ENCODE data around the gene C1GALT1C1.

C1GALT1C1 gene

DNA sequence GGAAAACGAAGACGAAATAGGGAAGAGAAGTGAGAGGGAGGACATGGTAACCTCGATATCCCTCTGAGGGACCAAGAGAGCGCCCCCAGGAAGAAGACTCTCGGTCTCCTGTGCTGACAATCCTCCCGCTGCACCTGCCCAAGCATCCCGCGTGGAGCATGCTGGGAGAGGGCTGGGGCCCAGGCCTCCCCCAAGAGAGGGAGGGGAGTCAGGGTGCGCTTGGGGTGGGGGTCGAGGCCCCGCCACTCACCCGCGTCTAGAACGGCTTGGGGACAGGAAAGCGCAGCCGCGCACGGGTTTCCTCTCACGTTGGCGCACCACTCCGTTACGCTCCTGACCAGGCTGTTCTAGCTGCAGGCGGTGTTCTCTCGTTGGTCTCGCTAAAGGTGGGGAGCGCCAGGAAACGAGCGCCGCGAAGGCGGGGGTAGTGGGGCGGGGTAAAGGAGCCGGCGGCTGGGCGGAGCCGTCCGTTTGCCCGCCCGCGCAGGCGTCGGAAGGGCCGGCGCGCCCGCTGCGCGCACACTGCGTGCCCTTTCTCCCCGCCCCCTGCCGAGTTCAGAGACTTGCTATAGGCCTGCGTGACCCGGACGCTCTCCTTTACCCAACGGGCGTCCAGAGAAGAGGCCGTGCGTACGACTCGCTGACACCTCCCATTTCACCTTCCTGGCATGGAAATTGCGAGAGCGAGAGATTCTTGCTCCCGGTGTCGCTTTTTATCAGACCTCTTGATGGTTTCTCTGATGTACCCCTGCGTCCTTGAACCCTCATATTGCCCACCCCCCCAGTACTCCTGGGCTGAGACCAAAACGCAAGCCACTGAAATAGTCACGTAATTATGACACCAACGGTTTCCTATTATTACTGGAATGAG, at the start of gene C1GALT1C1:
TSS of gene C1GALT1C1 (minus strand) at position 388 of the 871 bp plus-strand sequence. CDS start 2,888 bp downstream, outside the sequence.
- H3K4me3 ChIP-seq (ENCODE audit: severe bottlenecking), result peak within 1 kb of the TSS; percentile 51

DNA sequence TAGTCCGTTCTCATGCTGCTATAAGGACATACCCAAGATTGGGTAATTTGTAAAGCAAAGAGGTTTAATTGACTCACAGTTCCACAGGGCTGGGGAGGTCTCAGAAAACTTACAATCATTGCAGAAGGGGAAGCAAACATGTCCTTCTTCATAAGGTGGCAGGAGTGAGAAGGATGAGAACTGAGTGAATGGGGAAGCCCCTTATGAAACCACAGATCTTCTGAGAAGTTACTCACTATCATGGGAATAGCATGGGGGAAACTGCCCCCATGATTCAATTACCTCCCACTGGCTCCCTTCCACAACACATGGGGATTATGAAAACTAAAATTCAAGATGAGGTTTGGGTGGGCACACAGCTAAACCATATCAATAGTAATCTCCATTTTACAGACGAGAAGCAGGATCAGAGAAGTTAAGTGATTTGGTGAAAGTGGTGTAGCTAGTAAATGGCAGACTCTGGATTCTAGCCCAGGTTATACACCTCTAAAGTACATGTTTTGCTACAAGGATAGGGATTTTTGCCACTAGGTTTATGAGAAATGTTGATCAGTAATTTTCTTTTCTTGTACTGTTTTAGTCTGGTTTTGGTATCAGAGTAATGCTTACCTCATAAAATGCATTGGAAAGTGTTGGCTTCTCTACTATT, 47.3 kb upstream of the C1GALT1C1 start:
- TF ChIP-seq, protein P1, sequence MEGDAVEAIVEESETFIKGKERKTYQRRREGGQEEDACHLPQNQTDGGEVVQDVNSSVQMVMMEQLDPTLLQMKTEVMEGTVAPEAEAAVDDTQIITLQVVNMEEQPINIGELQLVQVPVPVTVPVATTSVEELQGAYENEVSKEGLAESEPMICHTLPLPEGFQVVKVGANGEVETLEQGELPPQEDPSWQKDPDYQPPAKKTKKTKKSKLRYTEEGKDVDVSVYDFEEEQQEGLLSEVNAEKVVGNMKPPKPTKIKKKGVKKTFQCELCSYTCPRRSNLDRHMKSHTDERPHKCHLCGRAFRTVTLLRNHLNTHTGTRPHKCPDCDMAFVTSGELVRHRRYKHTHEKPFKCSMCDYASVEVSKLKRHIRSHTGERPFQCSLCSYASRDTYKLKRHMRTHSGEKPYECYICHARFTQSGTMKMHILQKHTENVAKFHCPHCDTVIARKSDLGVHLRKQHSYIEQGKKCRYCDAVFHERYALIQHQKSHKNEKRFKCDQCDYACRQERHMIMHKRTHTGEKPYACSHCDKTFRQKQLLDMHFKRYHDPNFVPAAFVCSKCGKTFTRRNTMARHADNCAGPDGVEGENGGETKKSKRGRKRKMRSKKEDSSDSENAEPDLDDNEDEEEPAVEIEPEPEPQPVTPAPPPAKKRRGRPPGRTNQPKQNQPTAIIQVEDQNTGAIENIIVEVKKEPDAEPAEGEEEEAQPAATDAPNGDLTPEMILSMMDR (IDR thresholded peaks at IDR 0.05; ENCODE audit: poor library complexity, severe bottlenecking), result no peak

More for the DNA sequence above, at the start of gene C1GALT1C1:
- TF ChIP-seq, protein P1 (IDR thresholded peaks at IDR 0.05; ENCODE audit: poor library complexity, severe bottlenecking), result no peak
- Histone ChIP-seq H3K4me1 (ENCODE audit: insufficient read depth, poor library complexity, severe bottlenecking) (no peaks in the 10 kb centered on the region), H3K27me3 (ENCODE audit: insufficient read depth, poor library complexity, severe bottlenecking) (no peaks in the 10 kb centered on the region), H3K36me3 (ENCODE audit: low read depth) (no peaks in the 10 kb centered on the region; the same call in 1 of the 2 replicates), H3K27ac (ENCODE audit: poor library complexity, severe bottlenecking) (peak within 1 kb of the TSS; percentile 52), H3K9me3 (ENCODE audit: severe bottlenecking) (no peaks in the 10 kb centered on the region)
- DNase-seq (ENCODE audit: low spot score) (peak; percentile 89), ATAC-seq (ENCODE audit: low read depth) (peak; percentile 98)

DNA sequence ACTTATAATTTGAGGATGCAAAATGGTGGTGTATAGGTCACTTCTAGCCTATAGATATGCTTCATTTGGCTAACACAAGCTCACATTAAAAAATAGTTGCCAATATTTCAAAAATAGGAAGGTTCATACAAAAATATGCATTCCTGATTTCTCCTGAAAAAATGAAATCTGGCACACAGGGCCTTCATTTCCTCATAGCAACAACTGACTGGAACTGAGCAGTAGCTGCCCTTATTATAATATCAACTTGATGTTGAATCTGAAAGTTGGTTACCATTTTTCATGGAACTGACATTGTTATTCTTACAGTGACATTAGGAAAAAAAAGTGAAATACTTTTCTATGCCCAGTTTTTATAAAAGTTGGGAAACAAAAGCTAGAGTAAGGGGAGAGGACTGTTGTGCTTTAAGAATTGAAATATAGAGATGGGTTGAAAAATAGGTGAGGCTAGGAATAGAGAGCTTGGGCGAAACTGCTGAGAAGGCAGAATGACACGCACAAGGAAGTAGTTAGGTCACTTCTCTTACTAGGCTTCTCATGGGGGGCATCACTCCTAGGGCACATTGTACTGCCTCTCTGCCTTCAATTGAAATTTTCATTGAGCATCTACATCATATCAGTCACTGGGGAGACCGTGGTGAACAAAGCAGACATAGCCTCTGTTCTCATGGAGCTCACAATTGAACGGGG, 43.1 kb upstream of the C1GALT1C1 start:
- no peaks in the 10 kb centered on the region for H3K9me3 ChIP-seq (ENCODE audit: severe bottlenecking)
- H3K27ac ChIP-seq (ENCODE audit: poor library complexity, severe bottlenecking), result peak overlapping the region; percentile 91
- no peak for DNase-seq (ENCODE audit: low spot score)
- H3K4me1 ChIP-seq (ENCODE audit: insufficient read depth, poor library complexity, severe bottlenecking), result peaks cover 18% of the 10 kb centered on the region
- ATAC-seq (ENCODE audit: low read depth), result no peak
- TF ChIP-seq, protein P1 (IDR thresholded peaks at IDR 0.05; ENCODE audit: poor library complexity, severe bottlenecking), result no peak
- H3K36me3 ChIP-seq (ENCODE audit: low read depth), result no peaks in the 10 kb centered on the region
- no peaks in the 10 kb centered on the region for H3K27me3 ChIP-seq (ENCODE audit: insufficient read depth, poor library complexity, severe bottlenecking)
- no peak overlapping the region for H3K4me3 ChIP-seq (ENCODE audit: severe bottlenecking)

More for the DNA sequence above, 47.3 kb upstream of the C1GALT1C1 start:
- Histone ChIP-seq H3K4me3 (ENCODE audit: severe bottlenecking) (no peak overlapping the region), H3K27ac (ENCODE audit: poor library complexity, severe bottlenecking) (no peak overlapping the region), H3K4me1 (ENCODE audit: insufficient read depth, poor library complexity, severe bottlenecking) (peaks cover 10% of the 10 kb centered on the region), H3K27me3 (ENCODE audit: insufficient read depth, poor library complexity, severe bottlenecking) (no peaks in the 10 kb centered on the region), H3K36me3 (ENCODE audit: low read depth) (no peaks in the 10 kb centered on the region), H3K9me3 (ENCODE audit: severe bottlenecking) (no peaks in the 10 kb centered on the region)
- ATAC-seq (ENCODE audit: low read depth), result no peak
- no peak for DNase-seq (ENCODE audit: low spot score)

DNA sequence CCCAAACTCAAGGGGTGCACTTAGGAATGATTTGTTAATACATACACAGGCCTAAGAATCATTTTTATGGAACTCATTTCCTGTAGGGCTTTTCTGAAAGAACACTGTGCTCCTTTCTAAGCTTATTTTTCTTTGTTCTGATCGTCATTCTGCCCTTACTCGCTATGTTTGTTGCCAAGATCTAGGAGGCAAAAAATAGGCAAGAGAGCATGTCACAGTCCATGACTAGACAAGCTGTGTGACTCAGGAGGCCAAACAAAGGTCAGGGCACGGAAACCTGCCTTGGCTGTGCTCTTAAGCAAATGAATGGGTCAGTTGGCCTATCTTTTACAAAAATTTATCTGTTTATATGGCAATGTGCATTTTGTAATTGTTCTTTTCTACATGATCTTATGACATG, 42.5 kb upstream of the C1GALT1C1 start:
- Histone ChIP-seq H3K27me3 (ENCODE audit: insufficient read depth, poor library complexity, severe bottlenecking) (no peaks in the 10 kb centered on the region), H3K36me3 (ENCODE audit: low read depth) (no peaks in the 10 kb centered on the region), H3K4me1 (ENCODE audit: insufficient read depth, poor library complexity, severe bottlenecking) (peaks cover 18% of the 10 kb centered on the region), H3K4me3 (ENCODE audit: severe bottlenecking) (no peak overlapping the region), H3K27ac (ENCODE audit: poor library complexity, severe bottlenecking) (peak overlapping the region; percentile 91), H3K9me3 (ENCODE audit: severe bottlenecking) (no peaks in the 10 kb centered on the region)
- DNase-seq (ENCODE audit: low spot score), result peak; percentile 34
- peak; percentile 90 for ATAC-seq (ENCODE audit: low read depth)
- TF ChIP-seq, protein P1 (IDR thresholded peaks at IDR 0.05; ENCODE audit: poor library complexity, severe bottlenecking), result no peak
